Measurements from ENCODE around the gene CDCP2. TPM values are rescaled to one million over a fixed set of nuclear protein-coding genes. Genes with fewer than 3 reads are reported as not detected.
"Not testable (repeated sequence)": the region's sequence is repeated elsewhere in the genome, so short reads cannot be mapped to it uniquely, and the experiment has no call there.

CDCP2 gene
- total RNA-seq, 1 experiment from 2014 or later, result not detected

GRCh38 chr1:54094730-54095105, 58.1 kb downstream of the CDCP2 start:
- H3K9me3 ChIP-seq, H3K27me3 ChIP-seq, DNase-seq: not testable (repeated sequence)

DNA sequence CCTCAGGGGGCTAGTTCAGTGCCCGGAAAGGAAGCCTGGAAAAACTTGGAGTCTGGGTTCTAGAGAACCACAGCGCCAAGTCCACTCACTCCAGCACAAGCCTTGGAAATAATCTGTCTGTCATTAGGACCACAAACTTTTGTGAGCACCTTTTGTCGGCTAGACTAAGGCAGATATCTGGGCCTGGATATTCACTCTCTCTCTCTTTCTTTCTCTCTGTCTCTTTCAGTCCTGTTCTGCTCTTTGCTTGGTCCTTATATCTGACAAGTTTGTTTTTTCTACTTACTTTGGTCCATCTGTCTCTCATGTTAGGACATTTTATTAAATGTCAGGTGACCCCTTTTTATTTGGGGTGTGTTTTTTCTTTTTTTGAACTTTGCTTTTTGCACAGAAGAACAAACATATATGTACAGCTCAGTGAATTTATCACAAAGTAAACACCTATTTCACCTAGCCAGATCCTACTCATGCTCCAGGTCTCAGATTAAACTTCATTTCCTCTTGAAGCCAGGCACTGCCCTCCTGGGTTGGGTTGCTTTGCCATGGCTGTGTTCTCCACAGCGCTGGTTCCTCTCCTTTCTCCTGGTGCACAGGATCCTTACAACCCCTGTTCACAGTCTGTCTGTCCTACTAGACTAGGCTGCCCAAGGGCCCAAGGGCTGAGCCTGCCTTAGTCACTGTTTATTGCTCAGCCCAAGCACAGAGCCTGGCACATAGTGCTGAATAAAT, 58.6 kb downstream of the CDCP2 start:
- H3K36me3 ChIP-seq, result no peaks in the 10 kb centered on the region; the same call in 1 of the 2 replicates
- no peak overlapping the region for H3K4me3 ChIP-seq
- H3K27me3 ChIP-seq, result no peaks in the 10 kb centered on the region
- no peak for DNase-seq
- H3K9me3 ChIP-seq, result no peaks in the 10 kb centered on the region

More at GRCh38 chr1:54094730-54095105, 58.1 kb downstream of the CDCP2 start:
- not testable (repeated sequence) for H3K36me3 ChIP-seq, H3K4me3 ChIP-seq

DNA sequence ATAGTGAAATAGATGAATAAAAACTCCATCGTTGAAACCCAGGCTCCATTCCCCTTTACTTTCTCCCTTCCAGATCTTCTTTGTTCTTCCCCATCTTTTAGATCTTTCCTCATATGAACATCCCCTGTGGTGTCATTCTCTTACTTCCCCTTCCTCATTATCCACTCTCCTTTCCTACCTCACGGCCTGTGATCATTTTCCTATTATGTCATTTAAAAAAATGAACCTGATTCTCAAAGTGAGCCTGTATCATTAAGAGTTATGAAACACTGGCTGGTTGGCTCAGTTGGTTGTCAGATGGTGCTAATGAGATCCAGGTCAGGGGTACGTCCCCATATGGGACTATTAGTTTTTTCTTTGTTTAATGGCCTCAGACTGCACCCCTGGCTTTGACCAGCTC, 61.1 kb downstream of the CDCP2 start:
- no peaks in the 10 kb centered on the region for H3K9me3 ChIP-seq

GRCh38 chr1:54088385-54088784, 64.4 kb downstream of the CDCP2 start:
- no peak for DNase-seq

More for the DNA sequence above, 61.1 kb downstream of the CDCP2 start:
- no peaks in the 10 kb centered on the region; the same call in 1 of the 2 replicates for H3K36me3 ChIP-seq
- H3K27me3 ChIP-seq, result no peaks in the 10 kb centered on the region
- DNase-seq, result no peak
- no peak overlapping the region for H3K4me3 ChIP-seq

DNA sequence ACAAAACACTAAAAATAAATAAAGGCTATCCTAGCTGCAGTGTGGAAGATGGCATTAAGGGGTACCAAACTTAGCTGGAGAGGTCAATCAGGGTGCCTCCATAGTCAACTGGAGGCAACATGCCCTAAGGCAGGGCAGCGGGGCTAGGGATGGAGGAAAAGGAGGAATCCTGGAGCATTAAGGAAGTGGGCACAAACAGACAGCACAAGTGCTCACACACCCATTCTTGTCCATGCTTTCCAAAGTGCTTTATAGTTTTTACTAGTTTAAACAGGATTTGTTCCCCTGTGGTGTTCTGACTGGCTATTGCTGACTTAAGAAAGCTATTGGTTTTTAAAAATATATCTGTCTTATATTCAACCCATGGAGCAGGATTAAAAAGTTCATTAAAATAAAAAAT, 66.0 kb downstream of the CDCP2 start:
- Histone ChIP-seq H3K4me3 (no peak overlapping the region), H3K9me3 (no peaks in the 10 kb centered on the region), H3K27me3 (no peaks in the 10 kb centered on the region), H3K36me3 (no peaks in the 10 kb centered on the region; the same call in 1 of the 2 replicates)
- no peak for DNase-seq

More at GRCh38 chr1:54088385-54088784, 64.4 kb downstream of the CDCP2 start:
- H3K27me3 ChIP-seq, result no peaks in the 10 kb centered on the region
- no peaks in the 10 kb centered on the region for H3K9me3 ChIP-seq
- H3K4me3 ChIP-seq, result no peak overlapping the region
- no peaks in the 10 kb centered on the region; the same call in 1 of the 2 replicates for H3K36me3 ChIP-seq

DNA sequence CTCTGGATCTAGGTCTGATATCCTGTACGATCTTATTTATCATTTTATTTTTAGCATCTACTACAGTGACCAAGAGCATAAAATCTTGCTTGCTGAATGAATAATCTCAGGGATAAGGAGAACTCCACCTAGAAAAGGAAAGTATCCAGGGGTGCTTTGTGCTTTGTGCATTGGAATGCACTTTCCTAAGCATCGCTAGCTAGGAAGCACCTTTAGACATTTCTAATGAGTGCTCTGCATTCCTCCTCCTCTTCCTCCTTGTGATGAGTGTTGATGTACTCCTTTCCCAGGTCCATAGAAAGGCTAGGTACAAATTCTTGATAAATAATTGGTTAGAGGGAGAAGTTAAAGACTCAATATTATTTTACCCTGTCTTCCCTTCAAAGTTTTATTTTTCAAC, 68.0 kb downstream of the CDCP2 start:
- DNase-seq, result no peak
- no peaks in the 10 kb centered on the region for H3K9me3 ChIP-seq
- no peak overlapping the region for H3K4me3 ChIP-seq
- no peaks in the 10 kb centered on the region for H3K27me3 ChIP-seq
- H3K36me3 ChIP-seq, result no peaks in the 10 kb centered on the region; the same call in 1 of the 2 replicates

Other genes with a start within 250 kb of the CDCP2 start
- gene IFT25, start 207.3 kb downstream of the CDCP2 start, total RNA-seq (2014; rRNA removed; shearing (Covaris generic); ENCODE audit: low replicate concordance), result 31.5 and 54.1 TPM in 2 replicates
- gene LRRC42, start 206.7 kb downstream of the CDCP2 start, total RNA-seq (2014; rRNA removed; shearing (Covaris generic); ENCODE audit: low replicate concordance), result 78.4 and 79.6 TPM in 2 replicates
- not detected in 2 replicates for gene LDLRAD1, start 134.8 kb downstream of the CDCP2 start, total RNA-seq (2014; rRNA removed; shearing (Covaris generic); ENCODE audit: low replicate concordance)
- gene TMEM59, start 99.8 kb downstream of the CDCP2 start, total RNA-seq (2014; rRNA removed; shearing (Covaris generic); ENCODE audit: low replicate concordance), result 198 and 209 TPM in 2 replicates
- 3.0 and 3.7 TPM in 2 replicates for gene TCEANC2, start 99.4 kb downstream of the CDCP2 start, total RNA-seq (2014; rRNA removed; shearing (Covaris generic); ENCODE audit: low replicate concordance)
- gene CYB5RL, start 47.0 kb upstream of the CDCP2 start, total RNA-seq (2014; rRNA removed; shearing (Covaris generic); ENCODE audit: low replicate concordance), result 4.7 and 6.3 TPM in 2 replicates
- gene MRPL37, start 47.2 kb upstream of the CDCP2 start, total RNA-seq (2014; rRNA removed; shearing (Covaris generic); ENCODE audit: low replicate concordance), result 124 and 142 TPM in 2 replicates